ENCODE results near the gene ZNF581. TPM values are rescaled to one million over a fixed set of nuclear protein-coding genes. Genes with fewer than 3 reads are reported as not detected.

ZNF581 gene
- total RNA-seq, 2 donors from 2014 or later: 47.2 to 48.7 TPM

DNA sequence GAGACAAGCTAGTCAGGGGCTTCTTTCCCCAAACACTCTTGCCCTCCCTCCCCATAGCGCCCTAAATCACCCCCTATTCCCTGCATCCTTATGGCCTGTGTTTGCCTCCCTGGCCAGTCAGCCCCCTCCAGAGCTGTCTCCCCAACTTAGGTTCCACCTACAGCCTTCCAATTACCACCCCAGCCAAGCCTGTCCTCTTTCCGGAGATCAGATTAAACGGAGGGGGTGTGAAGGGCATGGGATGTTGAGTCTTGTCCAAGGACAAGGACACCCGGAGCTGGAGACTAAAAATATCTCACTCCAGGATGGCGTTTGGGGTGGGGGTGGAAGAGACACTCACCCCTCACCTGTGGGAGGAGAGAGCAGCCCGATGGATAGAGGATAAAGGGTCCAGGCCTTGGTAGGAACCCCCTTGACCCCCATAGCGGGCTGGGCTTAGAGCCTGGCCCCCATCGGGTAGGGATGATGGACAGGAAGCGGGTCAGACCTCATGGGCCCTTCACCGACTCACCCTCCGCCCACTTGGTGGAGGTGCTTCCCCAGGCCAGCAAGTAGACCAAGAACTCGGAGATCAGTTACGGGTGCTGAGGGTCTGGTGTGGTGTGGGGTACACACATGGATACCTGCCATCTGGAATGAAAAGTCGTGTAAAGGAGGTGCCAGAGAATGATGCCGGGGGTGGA lies 32.0 kb upstream of the ZNF581 start:
- Histone ChIP-seq H3K9me3 (ENCODE audit: control insufficient read depth, low read length) (no peaks in the 10 kb centered on the region), H3K9ac (ENCODE audit: extremely low read depth, low read length, poor library complexity, severe bottlenecking) (no peak overlapping the region), H3K27ac (ENCODE audit: low read depth, low read length) (no peak overlapping the region), H3K4me1 (ENCODE audit: control insufficient read depth, insufficient read depth, low read length) (peaks cover 4% of the 10 kb centered on the region), H3K36me3 (ENCODE audit: control insufficient read depth, insufficient read depth, low read length) (peaks cover 21% of the 10 kb centered on the region), H3K27me3 (ENCODE audit: control insufficient read depth, insufficient read depth, low read length, poor library complexity, severe bottlenecking) (no peaks in the 10 kb centered on the region), H3K4me3 (ENCODE audit: low read length) (no peak overlapping the region)
- TF ChIP-seq, protein P1, sequence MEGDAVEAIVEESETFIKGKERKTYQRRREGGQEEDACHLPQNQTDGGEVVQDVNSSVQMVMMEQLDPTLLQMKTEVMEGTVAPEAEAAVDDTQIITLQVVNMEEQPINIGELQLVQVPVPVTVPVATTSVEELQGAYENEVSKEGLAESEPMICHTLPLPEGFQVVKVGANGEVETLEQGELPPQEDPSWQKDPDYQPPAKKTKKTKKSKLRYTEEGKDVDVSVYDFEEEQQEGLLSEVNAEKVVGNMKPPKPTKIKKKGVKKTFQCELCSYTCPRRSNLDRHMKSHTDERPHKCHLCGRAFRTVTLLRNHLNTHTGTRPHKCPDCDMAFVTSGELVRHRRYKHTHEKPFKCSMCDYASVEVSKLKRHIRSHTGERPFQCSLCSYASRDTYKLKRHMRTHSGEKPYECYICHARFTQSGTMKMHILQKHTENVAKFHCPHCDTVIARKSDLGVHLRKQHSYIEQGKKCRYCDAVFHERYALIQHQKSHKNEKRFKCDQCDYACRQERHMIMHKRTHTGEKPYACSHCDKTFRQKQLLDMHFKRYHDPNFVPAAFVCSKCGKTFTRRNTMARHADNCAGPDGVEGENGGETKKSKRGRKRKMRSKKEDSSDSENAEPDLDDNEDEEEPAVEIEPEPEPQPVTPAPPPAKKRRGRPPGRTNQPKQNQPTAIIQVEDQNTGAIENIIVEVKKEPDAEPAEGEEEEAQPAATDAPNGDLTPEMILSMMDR (conservative IDR thresholded peaks at IDR 0.05): no peak
- no peak for DNase-seq
- no peak overlapping the region for H3K4me3 Mint-ChIP-seq
- peaks cover 44% of the 10 kb centered on the region for H3K36me3 Mint-ChIP-seq (ENCODE audit: low read depth)
- peaks cover 7% of the 10 kb centered on the region for H3K4me1 Mint-ChIP-seq
- H3K27me3 Mint-ChIP-seq (ENCODE audit: insufficient read depth): no peaks in the 10 kb centered on the region
- no peaks in the 10 kb centered on the region for H3K9me3 Mint-ChIP-seq
- no peak overlapping the region for H3K27ac Mint-ChIP-seq
- WGBS, 2 experiments (ENCODE audit: insufficient coverage in 1 of 2, insufficient read length in 1 of 2): 92 to 100% methylated on average over 2 to 15 of the region's 15 CpGs

DNA sequence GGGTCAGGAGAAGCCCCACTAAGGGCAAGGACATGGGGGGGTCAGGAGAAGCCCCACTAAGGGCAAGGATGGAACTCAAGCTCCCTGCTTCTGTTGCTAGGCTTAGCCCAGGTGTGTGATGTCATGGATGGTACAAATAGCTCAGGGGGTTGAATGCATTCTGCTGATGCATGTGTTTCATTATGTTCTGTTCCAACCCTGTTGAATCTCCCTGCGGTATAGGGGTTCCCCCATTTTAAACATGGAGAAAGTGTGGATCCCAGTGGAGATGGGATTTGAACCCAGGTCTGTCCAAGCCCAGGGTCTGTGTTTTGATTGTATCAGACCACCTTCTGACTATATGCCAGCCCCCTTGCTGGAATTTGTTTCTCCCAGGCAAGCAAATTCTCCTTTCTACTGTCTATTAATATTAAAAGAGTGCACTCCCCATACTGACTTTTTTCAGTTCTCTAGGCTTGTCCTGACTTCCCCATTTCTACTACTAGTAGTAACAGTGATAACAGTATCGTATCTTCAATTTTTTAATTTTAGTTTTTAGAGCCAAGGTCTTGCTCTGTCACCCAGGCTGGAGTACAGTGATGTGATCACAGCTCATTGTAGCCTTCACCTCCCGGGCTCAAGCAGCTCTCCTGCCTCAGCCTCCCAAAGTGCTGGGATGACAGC lies 31.3 kb upstream of the ZNF581 start:
- no peak for DNase-seq
- H3K27ac ChIP-seq (ENCODE audit: low read depth, low read length): no peak overlapping the region
- no peaks in the 10 kb centered on the region for H3K9me3 Mint-ChIP-seq
- no peak overlapping the region for H3K4me3 Mint-ChIP-seq
- no peaks in the 10 kb centered on the region for H3K27me3 Mint-ChIP-seq (ENCODE audit: insufficient read depth)
- H3K4me1 Mint-ChIP-seq: peaks cover 3% of the 10 kb centered on the region
- no peak overlapping the region for H3K9ac ChIP-seq (ENCODE audit: extremely low read depth, low read length, poor library complexity, severe bottlenecking)
- no peaks in the 10 kb centered on the region for H3K9me3 ChIP-seq (ENCODE audit: control insufficient read depth, low read length)
- 94% methylated on average over 2 to 3 of the region's 3 CpGs for WGBS, 2 experiments (ENCODE audit: insufficient coverage in 1 of 2, insufficient read length in 1 of 2)
- no peak overlapping the region for H3K27ac Mint-ChIP-seq
- peaks cover 44% of the 10 kb centered on the region for H3K36me3 Mint-ChIP-seq (ENCODE audit: low read depth)
- TF ChIP-seq, protein P1 (conservative IDR thresholded peaks at IDR 0.05): no peak
- H3K27me3 ChIP-seq (ENCODE audit: control insufficient read depth, insufficient read depth, low read length, poor library complexity, severe bottlenecking): no peaks in the 10 kb centered on the region
- peaks cover 19% of the 10 kb centered on the region for H3K36me3 ChIP-seq (ENCODE audit: control insufficient read depth, insufficient read depth, low read length)
- no peaks in the 10 kb centered on the region for H3K4me1 ChIP-seq (ENCODE audit: control insufficient read depth, insufficient read depth, low read length)
- no peak overlapping the region for H3K4me3 ChIP-seq (ENCODE audit: low read length)

DNA sequence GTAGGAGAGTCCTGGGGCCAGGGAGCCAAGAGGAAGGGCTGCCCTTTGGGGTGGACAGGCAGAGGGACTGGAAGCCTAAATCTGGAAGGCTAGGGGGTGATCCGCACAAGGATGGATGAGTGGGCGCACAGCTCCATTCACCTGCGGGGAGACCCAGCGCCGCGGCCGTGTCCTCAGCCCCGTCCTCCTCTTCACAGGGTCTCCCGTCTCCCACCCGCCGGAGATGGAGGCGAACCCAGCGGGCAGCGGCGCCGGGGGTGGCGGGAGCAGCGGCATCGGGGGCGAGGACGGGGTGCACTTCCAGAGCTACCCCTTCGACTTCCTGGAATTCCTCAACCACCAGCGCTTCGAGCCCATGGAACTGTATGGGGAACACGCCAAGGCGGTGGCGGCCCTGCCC lies 30.1 kb upstream of the ZNF581 start:
- TF ChIP-seq, protein P1 (conservative IDR thresholded peaks at IDR 0.05): no peak
- no peak overlapping the region for H3K27ac ChIP-seq (ENCODE audit: low read depth, low read length)
- H3K27me3 ChIP-seq (ENCODE audit: control insufficient read depth, insufficient read depth, low read length, poor library complexity, severe bottlenecking): no peaks in the 10 kb centered on the region
- WGBS, 2 experiments (ENCODE audit: insufficient coverage in 1 of 2, insufficient read length in 1 of 2): 96 to 98% methylated on average over 23 to 26 of the region's 27 CpGs
- Mint-ChIP-seq H3K4me1 (no peaks in the 10 kb centered on the region), H3K36me3 (ENCODE audit: low read depth) (peaks cover 44% of the 10 kb centered on the region), H3K27me3 (ENCODE audit: insufficient read depth) (no peaks in the 10 kb centered on the region), H3K9me3 (no peaks in the 10 kb centered on the region), H3K4me3 (no peak overlapping the region), H3K27ac (no peak overlapping the region)
- H3K36me3 ChIP-seq (ENCODE audit: control insufficient read depth, insufficient read depth, low read length): peaks cover 25% of the 10 kb centered on the region
- no peak for DNase-seq
- no peaks in the 10 kb centered on the region for H3K4me1 ChIP-seq (ENCODE audit: control insufficient read depth, insufficient read depth, low read length)
- no peaks in the 10 kb centered on the region for H3K9me3 ChIP-seq (ENCODE audit: control insufficient read depth, low read length)
- no peak overlapping the region for H3K4me3 ChIP-seq (ENCODE audit: low read length)
- H3K9ac ChIP-seq (ENCODE audit: extremely low read depth, low read length, poor library complexity, severe bottlenecking): no peak overlapping the region

Data from endodermal cell (in vitro differentiated cells).